GM19468 (cell line): ENCODE measurements around the gene DPYSL4.

Source experiments
- ATAC-seq: cut with Tn5 transposase; IDR thresholded peaks from one replicate; pipeline ENCODE4 v1.9.1; 2021; ENCODE audit warnings: mild to moderate bottlenecking, moderate library complexity, moderate number of reproducible peaks; ENCODE audit not compliant: unreplicated experiment; ENCODE audit errors: extremely low read depth

Gene DPYSL4

GRCh38 chr10:132175907-132176581 lies 10.7 kb upstream of the DPYSL4 start:
- ATAC-seq: no peak

- no peak for ATAC-seq
These were observed 9.9 kb upstream of the DPYSL4 start for GRCh38 chr10:132176623-132177500.

DNA sequence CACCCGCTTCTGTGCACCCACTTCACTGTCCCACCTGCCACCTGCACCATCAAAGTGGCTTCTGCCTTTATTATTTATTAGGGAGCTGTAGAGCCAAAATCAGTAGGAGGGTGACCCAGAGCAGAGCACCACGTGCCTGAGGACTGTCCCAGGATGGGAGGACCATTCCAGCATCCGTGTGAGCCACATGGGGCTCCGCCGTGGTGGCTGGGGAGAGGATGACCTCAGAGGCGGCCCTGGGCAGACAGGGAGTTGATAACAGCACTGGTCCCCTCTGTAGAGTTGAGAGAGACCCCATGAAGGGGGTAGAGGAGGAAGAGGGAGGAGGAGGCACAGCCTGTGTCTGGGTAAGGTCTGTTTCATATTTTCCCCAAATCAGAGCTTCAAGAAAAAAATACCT lies 8.7 kb upstream of the DPYSL4 start:
- no peak for ATAC-seq

DNA sequence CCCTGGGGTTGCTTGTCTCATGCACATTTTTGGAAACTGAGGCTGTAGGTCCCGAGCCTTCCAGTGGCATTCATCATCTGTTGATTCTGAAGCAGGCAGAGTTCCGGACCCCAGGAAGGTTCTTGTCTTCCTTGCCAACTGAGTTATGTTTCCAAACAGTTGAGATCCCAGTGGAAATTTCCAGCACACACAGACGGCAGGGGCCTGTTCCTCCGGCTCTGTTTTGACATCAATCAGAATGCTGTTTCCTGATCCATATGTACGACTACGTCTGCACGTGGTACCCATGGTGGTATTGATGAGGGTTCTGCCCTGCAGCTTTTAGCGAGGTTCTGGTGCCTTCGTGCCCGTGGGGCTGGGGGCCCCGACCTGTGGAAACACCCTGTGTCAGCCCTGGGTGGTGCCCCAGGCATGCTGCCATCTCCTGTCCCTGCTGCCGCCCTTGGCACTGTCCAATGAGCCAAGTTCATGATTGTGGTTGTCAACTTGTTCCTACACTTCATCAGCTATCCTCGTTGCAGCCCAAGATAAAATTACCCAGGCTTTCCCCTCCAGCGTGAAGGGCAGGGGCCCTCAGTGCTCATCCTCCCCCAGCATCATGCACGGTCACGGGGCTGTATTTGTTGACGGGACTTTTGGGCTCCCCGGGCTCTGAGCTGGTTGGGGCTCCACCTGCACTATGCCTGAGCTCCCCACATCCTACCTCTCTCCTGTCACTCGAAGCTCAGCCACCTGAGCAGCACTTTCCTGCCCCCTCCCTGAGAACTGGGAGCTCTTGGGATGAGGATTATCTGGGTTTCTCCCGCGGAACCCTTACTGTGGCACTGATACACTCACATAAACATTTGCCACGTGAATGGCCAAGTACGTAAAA lies 7.8 kb upstream of the DPYSL4 start:
- ATAC-seq: no peak

- no peak for ATAC-seq
These were observed 7.0 kb upstream of the DPYSL4 start for GRCh38 chr10:132179551-132180392.

DNA sequence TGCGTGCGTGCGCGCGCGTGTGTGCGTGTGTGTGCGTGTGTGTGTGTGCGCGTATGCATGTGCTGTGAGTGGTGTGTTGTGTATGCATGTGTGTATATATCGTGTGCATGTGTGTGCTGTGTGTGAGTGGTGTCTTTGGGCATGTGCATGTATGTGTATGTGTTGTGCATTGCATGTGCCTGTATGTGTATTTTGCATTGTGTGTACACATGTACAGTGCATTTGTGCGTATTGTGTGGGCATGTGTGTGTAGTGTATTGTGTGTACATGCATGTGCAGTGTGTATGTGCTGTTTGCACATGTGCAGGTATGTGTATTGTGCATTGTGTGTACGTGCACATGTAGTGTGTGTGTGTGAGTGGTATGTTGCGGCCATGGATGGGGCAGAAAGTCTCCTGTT lies 6.0 kb upstream of the DPYSL4 start:
- no peak for ATAC-seq

DNA sequence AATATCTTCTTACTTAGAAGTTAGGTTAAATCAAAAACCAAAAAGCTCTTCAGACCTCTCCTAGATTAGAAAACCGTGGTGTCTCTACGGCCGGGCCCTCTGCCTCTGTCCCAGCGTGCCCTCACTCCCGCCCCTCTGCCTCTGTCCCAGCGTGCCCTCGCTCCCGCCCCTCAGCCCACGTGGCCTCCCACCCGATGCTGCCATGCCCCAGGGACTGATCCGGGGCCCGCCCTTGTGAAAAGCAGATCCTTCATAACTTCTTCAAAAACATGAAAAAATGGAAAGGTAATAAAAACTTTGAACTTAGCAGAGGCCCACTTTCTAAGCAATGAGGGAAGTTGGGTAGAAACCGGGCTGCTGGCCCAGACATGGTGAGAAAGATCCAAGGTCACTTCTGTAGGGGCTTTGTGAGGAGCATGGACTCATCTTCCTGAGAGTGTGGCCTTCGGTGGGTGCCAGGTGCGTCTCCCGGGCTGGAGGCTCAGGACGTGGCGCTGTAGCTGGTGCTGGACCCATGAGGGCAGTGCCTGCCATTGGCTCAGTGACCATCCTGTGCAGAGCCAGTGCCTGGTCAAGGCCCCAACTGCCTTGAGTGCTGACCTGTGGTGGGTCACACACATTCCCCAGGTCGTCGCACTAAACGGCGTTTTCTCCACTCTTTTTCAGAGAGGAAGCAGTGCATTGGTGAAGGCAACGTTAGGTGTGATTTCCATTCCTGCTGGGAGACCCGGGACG lies 4.9 kb upstream of the DPYSL4 start:
- no peak for ATAC-seq

DNA sequence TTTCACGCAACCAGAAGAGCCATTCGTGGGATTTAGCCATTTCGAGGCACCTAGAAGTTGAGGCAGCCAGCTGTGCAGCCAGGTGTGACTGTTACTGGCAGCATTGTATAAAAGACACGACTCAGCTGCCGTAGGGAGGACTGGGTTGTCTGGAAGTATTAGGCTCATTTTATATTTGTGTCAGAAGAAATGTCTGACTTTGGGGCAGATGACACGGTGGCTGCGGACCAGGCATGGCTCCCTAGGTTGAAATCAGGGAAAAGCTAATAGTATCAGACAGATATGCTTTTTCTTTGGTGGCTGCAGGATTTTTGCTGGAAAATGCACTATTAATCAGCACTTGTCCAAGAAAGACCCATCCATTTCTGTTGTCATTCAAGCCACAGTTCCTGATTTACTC lies 4.2 kb upstream of the DPYSL4 start:
- no peak for ATAC-seq

- ATAC-seq: no peak
These were observed 3.7 kb upstream of the DPYSL4 start for GRCh38 chr10:132183046-132183445.

- ATAC-seq: no peak
These were observed 1.7 kb upstream of the DPYSL4 start for GRCh38 chr10:132184816-132185593.

- no peak for ATAC-seq
These were observed 904 bp upstream of the DPYSL4 start for GRCh38 chr10:132185601-132186487.

- no peak for ATAC-seq
These were observed 836 bp downstream of the DPYSL4 start for GRCh38 chr10:132187430-132188138.

GRCh38 chr10:132188331-132188730 lies 1.6 kb downstream of the DPYSL4 start:
- ATAC-seq: no peak

- ATAC-seq: no peak
These were observed 2.3 kb downstream of the DPYSL4 start for GRCh38 chr10:132189016-132189415.

DNA sequence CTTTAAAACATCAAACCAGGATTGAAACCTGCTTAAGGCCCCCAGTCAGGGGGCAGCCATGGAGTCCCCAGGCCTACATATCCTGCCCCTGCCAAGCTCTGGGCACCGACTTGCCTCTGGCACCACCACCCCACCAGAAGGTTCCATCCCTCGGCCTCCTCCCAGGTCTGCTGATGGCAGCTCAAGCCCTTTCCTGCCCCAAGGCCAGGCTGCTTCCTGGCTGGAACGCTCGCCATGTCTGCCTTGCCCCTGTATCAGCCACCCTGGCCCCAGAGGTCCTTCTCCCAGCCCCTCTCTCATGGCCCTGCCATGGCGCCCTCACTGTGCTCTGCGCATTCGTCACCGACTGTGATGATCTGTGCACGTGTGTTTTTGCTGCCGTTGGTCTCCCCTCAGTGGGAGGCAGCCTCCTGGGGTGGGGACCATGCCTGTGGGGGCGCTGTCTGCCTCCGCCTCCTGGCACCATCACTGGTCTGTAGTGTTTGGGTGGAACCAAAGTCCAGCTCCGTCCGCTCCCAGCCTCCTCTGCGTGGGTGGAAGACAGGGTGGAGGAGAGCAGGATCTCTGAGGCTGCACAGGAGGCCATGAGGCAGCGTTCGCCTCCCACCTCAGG lies 3.2 kb downstream of the DPYSL4 start:
- ATAC-seq: no peak
